Fibroblast of peridontal ligament (primary cell): ENCODE measurements around the gene ATXN1L.
A peak's percentile ranks its signal among the peaks of the same experiment; 100 is the strongest.
"Not testable (repeated sequence)": the region's sequence is repeated elsewhere in the genome, so short reads cannot be mapped to it uniquely, and the experiment has no call there.

Experiments
- DNase-seq: peaks from one replicate; pipeline ENCODE4 v3.0.0-alpha.2; 2010; ENCODE audit errors: extremely low read depth

Gene ATXN1L

GRCh38 chr16:71894229-71894920 is 48.6 kb downstream of the ATXN1L start:
- peak; percentile 70 for DNase-seq

- DNase-seq: peak; percentile 98
These were observed 49.3 kb downstream of the ATXN1L start, which contains the start of gene IST1 for GRCh38 chr16:71894921-71895678. Gene IST1 (plus strand): TSS chr16:71895531. CDS start chr16:71915641, 20,110 bp downstream.

- peak; percentile 44 for DNase-seq
These were observed 50.0 kb downstream of the ATXN1L start for GRCh38 chr16:71895679-71896365.

GRCh38 chr16:71896764-71897368 is 51.1 kb downstream of the ATXN1L start:
- DNase-seq: no peak

- no peak for DNase-seq
These were observed 53.4 kb downstream of the ATXN1L start for GRCh38 chr16:71899171-71899570.

GRCh38 chr16:71902656-71903365 is 57.0 kb downstream of the ATXN1L start:
- no peak for DNase-seq

- DNase-seq: no peak
These were observed 57.8 kb downstream of the ATXN1L start for GRCh38 chr16:71903608-71904007.

- no peak for DNase-seq
These were observed 58.5 kb downstream of the ATXN1L start for GRCh38 chr16:71904239-71904638.

- DNase-seq: not testable (repeated sequence)
These were observed 60.0 kb downstream of the ATXN1L start for GRCh38 chr16:71905765-71906164.
